BE2C (cell line): Measurements from ENCODE around the gene KRTAP10-3.

Experiments
- DNase-seq: peaks from one replicate; pipeline ENCODE4 v3.0.0-alpha.2; 2020
- H3K27me3 ChIP-seq: fragments of 250-450 bp; sonication (Bioruptor Pico); 2 replicates; pipeline ENCODE4 v1.5.1; 2020; ENCODE audit warnings: mild to moderate bottlenecking
- H3K36me3 ChIP-seq: fragments of 250-450 bp; sonication (Bioruptor Pico); 2 replicates; pipeline ENCODE4 v1.5.1; 2020; ENCODE audit warnings: mild to moderate bottlenecking
- H3K4me1 ChIP-seq: fragments of 250-450 bp; sonication (Bioruptor Pico); 2 replicates; pipeline ENCODE4 v1.5.1; 2020
- H3K4me3 ChIP-seq: 2 replicates; pipeline ENCODE4 v1.5.1; 2011; ENCODE audit warnings: low read depth, low read length
- H3K9me3 ChIP-seq: fragments of 250-450 bp; sonication (Bioruptor Pico); 2 replicates; pipeline ENCODE4 v1.5.1; 2020
- CTCF ChIP-seq: IDR thresholded peaks from 2 replicates; pipeline ENCODE4 v1.5.1; 2012; ENCODE audit warnings: mild to moderate bottlenecking, low read depth, low read length

The KRTAP10-3 gene

GRCh38 chr21:44599264-44600029, 40.9 kb upstream of the KRTAP10-3 start:
- no peaks in the 10 kb centered on the region for H3K36me3 ChIP-seq
- no peaks in the 10 kb centered on the region for H3K4me1 ChIP-seq
- peaks cover 44% of the 10 kb centered on the region for H3K27me3 ChIP-seq
- H3K4me3 ChIP-seq = no peak overlapping the region
- no peak for TF ChIP-seq CTCF
- no peaks in the 10 kb centered on the region for H3K9me3 ChIP-seq
- no peak for DNase-seq

GRCh38 chr21:44598061-44598460, 39.5 kb upstream of the KRTAP10-3 start:
- no peak overlapping the region for H3K4me3 ChIP-seq
- no peaks in the 10 kb centered on the region for H3K9me3 ChIP-seq
- no peaks in the 10 kb centered on the region for H3K4me1 ChIP-seq
- no peak for TF ChIP-seq CTCF
- no peak for DNase-seq
- H3K36me3 ChIP-seq = no peaks in the 10 kb centered on the region
- peaks cover 55% of the 10 kb centered on the region for H3K27me3 ChIP-seq

GRCh38 chr21:44596068-44596725, 37.6 kb upstream of the KRTAP10-3 start:
- H3K27me3 ChIP-seq = peaks cover 53% of the 10 kb centered on the region
- H3K9me3 ChIP-seq = no peaks in the 10 kb centered on the region
- no peak overlapping the region for H3K4me3 ChIP-seq
- no peak for DNase-seq
- no peaks in the 10 kb centered on the region for H3K4me1 ChIP-seq
- no peak for TF ChIP-seq CTCF
- no peaks in the 10 kb centered on the region for H3K36me3 ChIP-seq

- TF ChIP-seq CTCF = no peak
- no peak overlapping the region for H3K4me3 ChIP-seq
- no peak for DNase-seq
- no peaks in the 10 kb centered on the region for H3K9me3 ChIP-seq
- H3K36me3 ChIP-seq = no peaks in the 10 kb centered on the region
- no peaks in the 10 kb centered on the region for H3K4me1 ChIP-seq
- H3K27me3 ChIP-seq = peaks cover 52% of the 10 kb centered on the region
These were observed 36.9 kb upstream of the KRTAP10-3 start for GRCh38 chr21:44595524-44595923.

GRCh38 chr21:44594406-44594916, 35.9 kb upstream of the KRTAP10-3 start:
- TF ChIP-seq CTCF = no peak
- Histone ChIP-seq H3K4me3 (no peak overlapping the region), H3K4me1 (no peaks in the 10 kb centered on the region), H3K27me3 (peaks cover 46% of the 10 kb centered on the region), H3K36me3 (no peaks in the 10 kb centered on the region), H3K9me3 (no peaks in the 10 kb centered on the region)
- no peak for DNase-seq
